GM12872 (cell line): ENCODE data around the gene MTARC2.

Experiments used
- TF ChIP-seq, protein P1 (sequence below): IDR thresholded peaks from 3 replicates; pipeline ENCODE4 v1.5.1; 2011; ENCODE audit warnings: low read depth, mild to moderate bottlenecking, low read length, moderate library complexity; ENCODE audit not compliant: insufficient read depth

MTARC2 gene

DNA sequence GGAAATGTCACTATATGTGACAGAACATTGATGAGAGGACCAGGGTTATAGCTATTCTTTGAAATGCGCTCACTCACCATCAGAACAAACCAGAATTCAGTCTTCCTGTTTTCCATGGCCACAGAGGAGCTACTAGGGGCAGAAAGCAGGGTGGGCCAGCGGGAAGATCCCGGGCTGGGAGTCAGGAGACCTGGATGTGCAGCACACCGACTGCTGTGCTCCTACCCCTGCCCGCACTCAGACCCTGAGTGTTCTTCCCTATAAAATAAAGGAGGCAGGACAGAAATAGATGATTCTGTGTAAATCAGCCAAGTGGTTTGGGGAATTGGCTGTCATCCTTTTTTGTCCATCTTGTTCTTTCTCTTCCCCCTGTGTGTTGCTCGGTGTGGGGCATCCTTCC lies 59.6 kb downstream of the MTARC2 start:
- TF ChIP-seq, protein P1, sequence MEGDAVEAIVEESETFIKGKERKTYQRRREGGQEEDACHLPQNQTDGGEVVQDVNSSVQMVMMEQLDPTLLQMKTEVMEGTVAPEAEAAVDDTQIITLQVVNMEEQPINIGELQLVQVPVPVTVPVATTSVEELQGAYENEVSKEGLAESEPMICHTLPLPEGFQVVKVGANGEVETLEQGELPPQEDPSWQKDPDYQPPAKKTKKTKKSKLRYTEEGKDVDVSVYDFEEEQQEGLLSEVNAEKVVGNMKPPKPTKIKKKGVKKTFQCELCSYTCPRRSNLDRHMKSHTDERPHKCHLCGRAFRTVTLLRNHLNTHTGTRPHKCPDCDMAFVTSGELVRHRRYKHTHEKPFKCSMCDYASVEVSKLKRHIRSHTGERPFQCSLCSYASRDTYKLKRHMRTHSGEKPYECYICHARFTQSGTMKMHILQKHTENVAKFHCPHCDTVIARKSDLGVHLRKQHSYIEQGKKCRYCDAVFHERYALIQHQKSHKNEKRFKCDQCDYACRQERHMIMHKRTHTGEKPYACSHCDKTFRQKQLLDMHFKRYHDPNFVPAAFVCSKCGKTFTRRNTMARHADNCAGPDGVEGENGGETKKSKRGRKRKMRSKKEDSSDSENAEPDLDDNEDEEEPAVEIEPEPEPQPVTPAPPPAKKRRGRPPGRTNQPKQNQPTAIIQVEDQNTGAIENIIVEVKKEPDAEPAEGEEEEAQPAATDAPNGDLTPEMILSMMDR = no peak

DNA sequence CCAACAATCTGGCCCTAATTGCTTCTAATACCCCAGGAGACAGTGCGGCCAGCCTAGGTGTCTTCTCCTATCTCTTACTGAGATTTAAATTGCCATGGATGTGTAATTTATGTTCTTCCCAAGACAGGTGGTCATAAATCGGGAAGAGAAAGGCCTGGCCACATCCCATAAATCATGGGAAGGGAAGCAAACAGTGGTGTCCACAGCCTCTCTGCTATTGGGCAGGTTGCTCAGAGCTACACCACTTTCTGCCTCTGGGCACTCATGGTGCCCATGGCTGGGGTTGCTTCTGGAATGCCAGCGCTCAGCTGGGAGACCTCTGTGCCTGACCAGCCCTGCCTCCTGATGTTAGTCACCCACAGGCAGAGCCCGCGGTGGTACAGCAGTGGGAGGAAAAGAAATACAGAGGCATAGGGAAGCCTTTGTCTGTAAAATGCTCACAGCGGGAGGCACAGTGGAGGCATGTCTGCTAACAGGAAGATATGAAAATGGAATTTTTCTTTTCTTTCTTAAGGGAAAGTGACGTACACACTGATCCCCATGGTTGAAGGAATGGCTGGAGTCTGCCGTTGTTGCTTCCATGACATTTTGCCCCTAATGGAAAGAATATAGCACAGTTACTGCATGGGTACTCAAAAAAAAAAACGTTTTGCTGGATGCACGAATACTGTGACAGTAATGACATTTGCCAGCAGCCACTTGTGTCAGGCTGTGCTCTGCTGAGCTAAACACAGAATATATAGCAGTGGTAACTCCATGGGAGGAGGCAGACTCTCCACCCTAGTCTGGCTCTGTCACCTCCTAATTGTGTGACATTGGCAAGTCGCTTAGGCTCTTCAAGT lies 60.4 kb downstream of the MTARC2 start:
- TF ChIP-seq, protein P1 = no peak

DNA sequence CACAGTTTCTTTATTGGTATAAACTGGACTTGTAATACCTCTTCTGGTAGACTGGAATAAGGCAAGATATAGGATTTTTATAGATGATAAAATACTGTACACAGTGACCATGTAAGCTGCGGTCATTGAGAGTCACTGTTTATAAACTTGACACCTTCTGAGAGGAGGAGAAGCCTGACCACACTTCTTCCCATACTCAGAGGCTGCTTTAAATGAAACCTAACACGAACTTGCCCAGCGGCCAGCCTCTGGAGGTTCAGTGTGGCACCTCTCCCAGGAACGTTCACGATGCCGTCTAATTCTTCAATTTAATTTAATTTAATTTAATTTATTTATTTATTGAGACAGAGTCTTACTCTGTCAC lies 61.0 kb downstream of the MTARC2 start:
- TF ChIP-seq, protein P1 = no peak

DNA sequence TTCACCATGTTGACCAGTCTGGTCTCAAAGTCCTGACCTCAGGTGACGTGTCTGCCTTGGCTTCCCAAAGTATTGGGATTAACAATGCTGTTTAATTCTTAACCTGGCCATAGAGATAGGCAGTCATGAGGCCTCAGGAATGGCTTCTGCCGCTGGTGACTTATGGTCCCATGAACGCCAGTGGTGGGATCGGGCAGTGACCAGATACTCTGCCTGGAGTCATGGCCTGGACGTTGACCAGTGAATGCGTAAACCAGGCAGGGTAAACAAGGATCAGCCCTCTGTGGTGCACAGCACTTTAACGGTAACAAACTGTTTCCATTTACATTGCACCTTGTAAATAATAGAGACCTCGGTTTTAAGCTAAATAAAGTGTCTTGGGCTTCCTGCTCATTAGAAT lies 61.6 kb downstream of the MTARC2 start:
- TF ChIP-seq, protein P1 = no peak

DNA sequence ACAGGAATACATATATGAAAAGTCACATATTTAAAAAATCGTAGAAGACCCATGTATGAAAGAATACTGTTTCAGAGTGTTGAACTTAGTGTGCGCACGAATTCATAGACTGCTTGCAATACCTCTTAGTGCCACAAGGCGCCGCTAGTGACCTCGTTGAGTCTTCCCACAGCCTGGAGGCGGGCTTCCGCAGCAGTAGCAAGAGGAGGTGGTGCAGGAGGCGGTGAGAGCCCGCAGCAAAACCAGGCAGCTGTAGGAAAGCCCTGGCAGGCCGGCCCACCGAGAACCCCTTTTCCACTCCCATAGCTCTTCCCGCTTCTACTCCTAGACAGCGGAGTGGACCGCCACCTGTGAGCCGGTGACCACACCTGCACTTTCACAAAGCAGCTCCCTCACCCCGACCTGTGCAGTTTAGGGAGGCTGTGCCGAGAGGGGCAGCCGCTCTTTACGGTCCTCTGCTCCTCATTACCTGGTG lies 62.1 kb downstream of the MTARC2 start:
- TF ChIP-seq, protein P1 = peak; percentile 95

DNA sequence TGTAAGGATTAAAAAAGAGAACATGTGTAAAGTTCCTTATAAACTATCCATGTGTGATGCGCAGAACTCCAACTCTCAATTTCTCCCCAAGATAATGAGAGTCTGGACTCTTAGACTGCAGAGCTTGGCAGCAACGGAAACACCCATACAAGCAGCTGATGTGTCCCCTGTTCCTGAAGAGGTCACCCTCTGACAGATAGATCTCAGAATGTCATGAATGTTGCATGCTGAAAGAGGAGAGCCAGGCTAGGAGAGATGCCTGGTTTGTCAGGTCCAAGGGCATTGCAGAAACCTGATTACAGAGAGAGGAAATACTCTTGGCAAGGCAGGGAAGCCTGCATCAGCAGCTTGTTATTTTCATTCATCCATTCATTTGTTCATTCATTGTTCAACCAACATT lies 62.8 kb downstream of the MTARC2 start:
- TF ChIP-seq, protein P1 = no peak

DNA sequence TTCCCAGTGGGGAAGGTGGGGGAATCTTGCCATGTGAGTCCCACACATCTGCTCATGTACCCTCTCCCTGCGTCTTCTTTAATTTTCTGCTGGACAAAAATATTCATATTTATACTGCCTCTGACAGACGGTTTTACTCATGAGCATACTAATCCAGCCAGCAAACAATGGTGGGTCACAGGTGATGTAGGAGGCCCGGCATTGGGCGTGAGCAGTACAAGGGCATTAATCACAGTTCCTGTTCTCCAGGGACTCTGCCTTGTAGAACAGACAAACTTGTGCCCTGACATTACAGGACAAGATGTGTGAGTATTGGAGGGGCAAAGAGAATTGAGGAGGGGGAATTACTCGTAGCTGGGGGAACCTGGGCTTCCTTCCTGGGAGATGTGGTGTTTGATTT lies 63.6 kb downstream of the MTARC2 start:
- TF ChIP-seq, protein P1 = no peak
